Measurements from ENCODE around the gene SENP7.

GRCh38 chr3:101518421-101518871 is 5.4 kb upstream of the SENP7 start:
- TF ChIP-seq POLR2A (IDR thresholded peaks at IDR 0.05) (no peak), CTCF (IDR thresholded peaks at IDR 0.05) (no peak)

Data from heart left ventricle (tissue), 13 donors.